Lower leg skin (tissue), 3 donors: ENCODE results near the gene FMNL3.

Experiments used
- CTCF ChIP-seq, 3 donors: fragments of 450-650 bp; IDR thresholded peaks; one replicate each; pipeline ENCODE4 v1.5.1; 2016; ENCODE audit warnings: antibody characterized with exemption in 3 of 3, mild to moderate bottlenecking in 3 of 3, moderate library complexity in 2 of 3
- POLR2A ChIP-seq, 2 donors: fragments of 450-650 bp; IDR thresholded peaks; one replicate each; pipeline ENCODE4 v1.6.1; 2016 to 2017; ENCODE audit warnings: antibody characterized with exemption in 2 of 2, mild to moderate bottlenecking in 1 of 2, moderate library complexity in 1 of 2

- no peak for TF ChIP-seq CTCF (IDR thresholded peaks at IDR 0.05)
- no peak for TF ChIP-seq POLR2A (IDR thresholded peaks at IDR 0.05)
These were observed 32.1 kb downstream of the FMNL3 start for GRCh38 chr12:49675137-49675536.
